ENCODE results near the gene TRMT6.
A peak's percentile ranks its signal among the peaks of the same experiment; 100 is the strongest.

Gene TRMT6

DNA sequence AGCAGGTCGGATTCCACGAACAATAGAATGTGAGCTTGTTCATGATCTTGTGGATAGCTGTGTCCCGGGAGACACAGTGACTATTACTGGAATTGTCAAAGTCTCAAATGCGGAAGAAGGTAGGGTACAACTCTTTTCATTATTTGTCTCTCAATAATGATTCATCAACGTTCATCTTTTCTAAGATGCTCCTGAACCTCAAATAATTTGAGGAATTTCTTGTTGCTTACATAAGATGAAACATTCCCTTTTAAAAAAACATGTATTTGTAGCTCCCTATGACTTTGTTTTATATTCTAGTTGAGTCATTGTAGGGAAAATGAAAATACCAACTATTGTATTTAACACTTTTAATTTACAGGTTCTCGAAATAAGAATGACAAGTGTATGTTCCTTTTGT is 17.1 kb upstream of the TRMT6 start:
- H3K36me3 ChIP-seq (ENCODE audit: control insufficient read depth, insufficient read depth, low read length), result peaks cover 67% of the 10 kb centered on the region
- H3K27ac ChIP-seq (ENCODE audit: low read depth, low read length, severe bottlenecking), result no peak overlapping the region
- WGBS, 2 experiments (ENCODE audit: insufficient coverage in 2 of 2), result 96 to 100% methylated on average over 3 to 4 of the region's 6 CpGs
- H3K4me1 ChIP-seq (ENCODE audit: control insufficient read depth, insufficient read depth, low read length, poor library complexity, severe bottlenecking), result no peaks in the 10 kb centered on the region
- H3K4me3 ChIP-seq (ENCODE audit: extremely low read depth, insufficient read depth, low read length, poor library complexity, severe bottlenecking), result no peak overlapping the region
- no peaks in the 10 kb centered on the region for H3K9me3 ChIP-seq (ENCODE audit: control insufficient read depth, low read length)

DNA sequence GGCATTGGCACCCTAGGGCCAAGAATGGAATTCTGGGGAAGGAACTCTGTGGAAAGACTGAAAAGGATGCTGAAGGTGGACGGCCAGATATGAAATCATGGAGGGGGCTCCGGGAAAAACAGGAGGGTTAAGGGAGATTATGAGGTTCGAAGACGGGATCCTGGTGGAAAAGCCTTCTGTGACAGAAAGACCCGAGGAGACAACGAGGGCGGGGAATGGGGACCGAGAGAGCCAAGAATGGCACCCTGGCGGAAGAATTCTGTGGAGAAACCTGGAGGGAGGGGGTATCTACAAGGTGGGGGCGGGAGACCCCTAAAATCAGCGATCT is 426 bp downstream of the TRMT6 start:
- Histone ChIP-seq H3K4me3 (ENCODE audit: extremely low read depth, insufficient read depth, low read length, poor library complexity, severe bottlenecking) (peak overlapping the region; percentile 78), H3K36me3 (ENCODE audit: control insufficient read depth, insufficient read depth, low read length) (peaks cover 59% of the 10 kb centered on the region), H3K9me3 (ENCODE audit: control insufficient read depth, low read length) (no peaks in the 10 kb centered on the region), H3K4me1 (ENCODE audit: control insufficient read depth, insufficient read depth, low read length, poor library complexity, severe bottlenecking) (no peaks in the 10 kb centered on the region), H3K27ac (ENCODE audit: low read depth, low read length, severe bottlenecking) (no peak overlapping the region)
- 0 to 1% methylated on average over 9 to 11 of the region's 11 CpGs for WGBS, 2 experiments (ENCODE audit: insufficient coverage in 2 of 2)

DNA sequence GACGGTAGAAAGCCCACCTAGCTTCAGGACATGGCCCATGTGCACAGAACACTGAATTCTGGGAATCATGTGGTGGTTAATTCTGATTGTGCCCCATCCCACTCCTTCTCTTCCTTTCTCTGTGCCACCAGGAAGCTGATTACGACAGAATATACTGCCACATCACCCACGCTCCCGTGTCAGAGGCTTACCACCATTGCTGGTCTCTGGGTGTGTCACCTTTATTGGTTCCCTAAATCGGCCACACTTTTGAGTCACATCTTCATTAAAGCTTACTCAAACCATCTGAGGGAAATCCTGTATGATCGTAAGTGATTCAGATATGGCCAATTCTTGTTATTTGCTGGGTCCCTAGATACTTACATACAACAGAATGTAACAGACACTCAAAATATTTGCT is 3.1 kb downstream of the TRMT6 start:
- H3K36me3 ChIP-seq (ENCODE audit: control insufficient read depth, insufficient read depth, low read length), result peaks cover 53% of the 10 kb centered on the region
- no peaks in the 10 kb centered on the region for H3K9me3 ChIP-seq (ENCODE audit: control insufficient read depth, low read length)
- no peak overlapping the region for H3K27ac ChIP-seq (ENCODE audit: low read depth, low read length, severe bottlenecking)
- no peak overlapping the region for H3K4me3 ChIP-seq (ENCODE audit: extremely low read depth, insufficient read depth, low read length, poor library complexity, severe bottlenecking)
- H3K4me1 ChIP-seq (ENCODE audit: control insufficient read depth, insufficient read depth, low read length, poor library complexity, severe bottlenecking), result no peaks in the 10 kb centered on the region
- 93% methylated on average over 3 to 4 of the region's 6 CpGs for WGBS, 2 experiments (ENCODE audit: insufficient coverage in 2 of 2)

DNA sequence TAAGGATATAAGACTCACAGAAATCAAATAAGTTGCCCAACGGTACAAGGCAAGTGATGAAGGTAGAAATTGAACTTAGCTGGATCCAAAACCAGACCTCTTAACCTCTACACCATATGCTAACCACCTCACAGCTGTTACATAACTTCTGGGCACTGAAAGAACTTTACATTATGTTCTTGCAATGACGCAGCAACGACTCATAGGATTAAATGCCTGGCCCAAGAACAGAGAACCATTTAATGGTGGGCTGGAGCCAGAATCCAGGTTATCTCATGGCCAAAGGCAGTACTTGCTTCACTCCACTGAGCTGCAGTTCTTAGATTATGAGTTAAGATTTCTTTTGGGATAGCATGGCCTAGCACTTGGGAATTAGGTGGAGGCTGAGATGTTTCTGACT is 4.4 kb downstream of the TRMT6 start:
- no peaks in the 10 kb centered on the region for H3K4me1 ChIP-seq (ENCODE audit: control insufficient read depth, insufficient read depth, low read length, poor library complexity, severe bottlenecking)
- no peak overlapping the region for H3K27ac ChIP-seq (ENCODE audit: low read depth, low read length, severe bottlenecking)
- 88 to 100% methylated on average over 2 of the region's 3 CpGs for WGBS, 2 experiments (ENCODE audit: insufficient coverage in 2 of 2)
- H3K36me3 ChIP-seq (ENCODE audit: control insufficient read depth, insufficient read depth, low read length), result peaks cover 61% of the 10 kb centered on the region
- H3K9me3 ChIP-seq (ENCODE audit: control insufficient read depth, low read length), result no peaks in the 10 kb centered on the region
- no peak overlapping the region for H3K4me3 ChIP-seq (ENCODE audit: extremely low read depth, insufficient read depth, low read length, poor library complexity, severe bottlenecking)

DNA sequence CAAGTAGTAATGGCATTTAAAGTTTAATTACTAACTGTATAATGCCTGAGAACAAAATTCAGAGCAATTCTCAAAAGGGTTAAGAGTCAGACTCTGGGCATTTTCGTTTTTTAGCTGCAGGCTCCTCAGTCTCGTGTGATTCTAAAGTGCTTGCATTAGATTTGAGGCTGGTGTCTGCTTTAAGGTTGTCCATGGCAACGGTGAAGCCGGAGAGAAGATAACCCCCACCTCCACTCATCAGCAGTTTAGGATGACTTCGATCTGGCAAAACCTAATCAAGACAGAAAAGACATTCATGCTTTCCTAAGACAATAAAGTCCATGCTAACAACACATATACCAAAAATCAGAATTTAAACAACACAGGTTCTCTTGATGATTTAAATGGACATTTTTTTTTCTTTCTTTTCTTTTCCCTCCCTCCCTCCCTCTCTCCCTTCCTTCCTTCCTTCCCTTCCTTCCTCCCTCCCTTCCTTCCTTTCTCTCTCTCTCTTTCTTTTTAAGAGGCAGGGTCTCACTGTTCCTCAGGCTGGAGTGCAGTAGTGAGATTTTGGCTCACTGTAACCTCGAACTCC is 11.8 kb downstream of the TRMT6 start:
- 90 to 93% methylated on average over 2 to 3 of the region's 6 CpGs for WGBS, 2 experiments (ENCODE audit: insufficient coverage in 2 of 2)
- Histone ChIP-seq H3K4me3 (ENCODE audit: extremely low read depth, insufficient read depth, low read length, poor library complexity, severe bottlenecking) (no peak overlapping the region), H3K4me1 (ENCODE audit: control insufficient read depth, insufficient read depth, low read length, poor library complexity, severe bottlenecking) (no peaks in the 10 kb centered on the region), H3K9me3 (ENCODE audit: control insufficient read depth, low read length) (no peaks in the 10 kb centered on the region), H3K27ac (ENCODE audit: low read depth, low read length, severe bottlenecking) (no peak overlapping the region), H3K36me3 (ENCODE audit: control insufficient read depth, insufficient read depth, low read length) (peaks cover 50% of the 10 kb centered on the region)

DNA sequence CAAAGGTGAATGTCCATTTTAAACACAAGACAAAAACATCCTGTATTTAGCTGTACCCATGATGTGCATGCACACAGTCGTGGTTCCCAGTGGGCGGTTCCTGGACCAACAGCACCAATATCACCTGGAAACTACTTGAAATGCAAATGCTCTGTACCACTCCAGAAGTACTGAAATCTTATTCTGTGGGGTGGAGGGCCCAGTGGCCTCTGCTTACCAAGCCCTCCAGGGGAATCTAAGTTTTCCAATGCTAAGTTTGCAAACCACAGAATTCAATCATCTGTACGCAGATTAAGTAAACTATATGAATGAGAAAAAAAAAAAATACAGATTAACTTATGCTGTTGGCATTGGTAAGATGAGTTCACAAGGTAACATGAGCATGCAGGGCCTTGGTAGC is 14.1 kb downstream of the TRMT6 start:
- H3K27ac ChIP-seq (ENCODE audit: low read depth, low read length, severe bottlenecking), result no peak overlapping the region
- H3K36me3 ChIP-seq (ENCODE audit: control insufficient read depth, insufficient read depth, low read length), result peaks cover 27% of the 10 kb centered on the region
- H3K4me3 ChIP-seq (ENCODE audit: extremely low read depth, insufficient read depth, low read length, poor library complexity, severe bottlenecking), result no peak overlapping the region
- no peaks in the 10 kb centered on the region for H3K4me1 ChIP-seq (ENCODE audit: control insufficient read depth, insufficient read depth, low read length, poor library complexity, severe bottlenecking)
- WGBS, 2 experiments (ENCODE audit: insufficient coverage in 2 of 2), result 77% methylated on average over 2 of the region's 3 CpGs; no CpG with 5 or more reads in 1 of the 2 experiments
- H3K9me3 ChIP-seq (ENCODE audit: control insufficient read depth, low read length), result no peaks in the 10 kb centered on the region

DNA sequence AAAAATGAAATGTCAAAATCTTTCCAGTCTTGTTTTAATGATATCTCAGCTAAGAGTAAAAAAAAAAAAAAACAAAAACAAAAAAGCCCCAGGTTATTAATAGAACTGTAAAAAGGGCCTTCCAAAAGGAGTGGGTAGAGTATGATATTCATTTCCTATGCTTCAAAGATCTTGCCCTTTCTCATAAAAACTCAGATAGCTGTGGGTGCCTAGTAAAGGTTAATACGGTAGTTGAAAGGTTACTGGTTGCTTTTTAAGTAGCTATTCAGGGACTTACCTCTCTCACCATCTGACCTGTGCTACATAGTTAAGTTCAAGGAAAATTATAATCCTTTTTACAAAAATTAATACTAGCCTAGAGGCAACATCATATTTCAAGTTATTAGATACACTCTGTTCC is 14.9 kb downstream of the TRMT6 start:
- no peak overlapping the region for H3K4me3 ChIP-seq (ENCODE audit: extremely low read depth, insufficient read depth, low read length, poor library complexity, severe bottlenecking)
- no peaks in the 10 kb centered on the region for H3K9me3 ChIP-seq (ENCODE audit: control insufficient read depth, low read length)
- H3K36me3 ChIP-seq (ENCODE audit: control insufficient read depth, insufficient read depth, low read length), result peaks cover 18% of the 10 kb centered on the region
- no peak overlapping the region for H3K27ac ChIP-seq (ENCODE audit: low read depth, low read length, severe bottlenecking)
- H3K4me1 ChIP-seq (ENCODE audit: control insufficient read depth, insufficient read depth, low read length, poor library complexity, severe bottlenecking), result no peaks in the 10 kb centered on the region
- no CpG with 5 or more reads among the region's 1 CpG for WGBS, 2 experiments (ENCODE audit: insufficient coverage in 2 of 2)

DNA sequence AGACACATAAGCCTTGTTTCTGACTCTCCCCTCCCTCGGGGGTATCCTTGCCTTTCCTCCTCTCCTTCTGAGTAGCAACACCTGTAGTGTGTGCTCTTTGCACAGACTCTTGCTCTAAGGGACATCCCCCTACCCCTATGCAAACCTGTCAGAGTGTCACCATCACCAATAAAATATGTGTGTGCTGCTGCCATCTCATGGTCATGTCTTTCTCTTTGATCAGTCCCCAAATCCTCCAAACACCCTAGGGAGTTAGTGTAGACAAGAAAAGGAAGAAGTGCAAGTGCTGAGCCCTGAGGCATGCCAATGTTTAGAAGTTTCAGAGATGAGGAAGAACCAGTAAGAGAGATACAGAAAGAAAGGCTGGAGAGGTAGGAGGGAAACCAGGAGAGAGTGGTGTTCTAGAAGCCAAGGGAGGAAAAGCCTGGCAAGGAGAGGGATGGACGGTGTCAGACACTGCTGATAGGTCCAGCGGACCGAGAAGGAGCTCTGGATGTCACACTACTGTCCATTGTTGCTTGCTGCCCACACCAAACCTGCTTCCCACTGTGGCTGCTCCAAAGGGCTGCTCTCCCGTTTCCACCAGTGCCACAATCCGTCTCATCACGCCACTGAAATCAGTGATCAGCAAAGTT is 16.4 kb downstream of the TRMT6 start:
- Histone ChIP-seq H3K36me3 (ENCODE audit: control insufficient read depth, insufficient read depth, low read length) (peaks cover 7% of the 10 kb centered on the region), H3K9me3 (ENCODE audit: control insufficient read depth, low read length) (no peaks in the 10 kb centered on the region), H3K4me1 (ENCODE audit: control insufficient read depth, insufficient read depth, low read length, poor library complexity, severe bottlenecking) (no peaks in the 10 kb centered on the region), H3K27ac (ENCODE audit: low read depth, low read length, severe bottlenecking) (no peak overlapping the region), H3K4me3 (ENCODE audit: extremely low read depth, insufficient read depth, low read length, poor library complexity, severe bottlenecking) (no peak overlapping the region)
- 81 to 86% methylated on average over 7 of the region's 7 CpGs for WGBS, 2 experiments (ENCODE audit: insufficient coverage in 2 of 2)

DNA sequence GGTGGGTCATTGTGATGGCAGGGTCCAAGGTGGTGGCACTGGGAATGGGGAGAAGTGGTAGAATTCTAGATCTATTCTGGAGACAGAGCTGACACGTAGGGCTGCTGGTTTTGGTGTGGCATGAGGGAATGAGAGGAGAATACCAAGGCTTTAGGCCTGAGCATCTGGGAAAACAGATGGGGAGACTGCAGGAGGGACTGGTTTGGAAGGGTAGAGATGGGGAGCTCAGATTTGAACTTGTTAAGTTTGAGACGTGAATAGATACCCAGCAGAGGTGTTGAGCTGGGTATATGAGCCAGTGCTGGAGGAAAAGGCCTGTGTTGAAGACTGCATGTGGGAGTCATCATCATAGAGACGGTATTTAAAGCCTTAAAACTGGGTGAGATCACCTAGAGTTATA is 17.5 kb downstream of the TRMT6 start:
- Histone ChIP-seq H3K36me3 (ENCODE audit: control insufficient read depth, insufficient read depth, low read length) (no peaks in the 10 kb centered on the region), H3K9me3 (ENCODE audit: control insufficient read depth, low read length) (no peaks in the 10 kb centered on the region), H3K4me1 (ENCODE audit: control insufficient read depth, insufficient read depth, low read length, poor library complexity, severe bottlenecking) (no peaks in the 10 kb centered on the region), H3K4me3 (ENCODE audit: extremely low read depth, insufficient read depth, low read length, poor library complexity, severe bottlenecking) (no peak overlapping the region), H3K27ac (ENCODE audit: low read depth, low read length, severe bottlenecking) (no peak overlapping the region)
- 87 to 96% methylated on average over 2 to 3 of the region's 3 CpGs for WGBS, 2 experiments (ENCODE audit: insufficient coverage in 2 of 2)

DNA sequence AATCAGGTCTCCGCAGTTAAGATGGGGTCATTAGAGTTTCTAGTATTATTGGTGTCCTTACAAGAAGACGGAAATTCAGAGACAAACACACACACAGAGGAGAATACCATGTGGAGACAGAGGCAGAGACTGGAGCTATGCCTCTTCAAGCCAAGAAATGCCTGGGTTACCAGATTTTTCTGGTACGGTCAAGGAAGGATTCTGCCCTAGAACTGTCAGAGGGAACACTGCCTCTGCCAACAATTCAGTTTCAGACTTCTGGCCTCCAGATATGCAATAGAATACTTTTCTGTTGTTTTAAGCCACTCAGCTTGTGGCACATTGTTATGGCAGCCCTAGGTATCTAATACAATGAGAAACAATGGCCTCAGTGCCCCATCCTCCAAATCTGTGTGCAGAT is 18.9 kb downstream of the TRMT6 start:
- Histone ChIP-seq H3K36me3 (ENCODE audit: control insufficient read depth, insufficient read depth, low read length) (no peaks in the 10 kb centered on the region), H3K27ac (ENCODE audit: low read depth, low read length, severe bottlenecking) (no peak overlapping the region), H3K4me3 (ENCODE audit: extremely low read depth, insufficient read depth, low read length, poor library complexity, severe bottlenecking) (no peak overlapping the region), H3K4me1 (ENCODE audit: control insufficient read depth, insufficient read depth, low read length, poor library complexity, severe bottlenecking) (no peaks in the 10 kb centered on the region), H3K9me3 (ENCODE audit: control insufficient read depth, low read length) (no peaks in the 10 kb centered on the region)
- WGBS, 2 experiments (ENCODE audit: insufficient coverage in 2 of 2), result 92 to 100% methylated on average over 2 of the region's 3 CpGs

DNA sequence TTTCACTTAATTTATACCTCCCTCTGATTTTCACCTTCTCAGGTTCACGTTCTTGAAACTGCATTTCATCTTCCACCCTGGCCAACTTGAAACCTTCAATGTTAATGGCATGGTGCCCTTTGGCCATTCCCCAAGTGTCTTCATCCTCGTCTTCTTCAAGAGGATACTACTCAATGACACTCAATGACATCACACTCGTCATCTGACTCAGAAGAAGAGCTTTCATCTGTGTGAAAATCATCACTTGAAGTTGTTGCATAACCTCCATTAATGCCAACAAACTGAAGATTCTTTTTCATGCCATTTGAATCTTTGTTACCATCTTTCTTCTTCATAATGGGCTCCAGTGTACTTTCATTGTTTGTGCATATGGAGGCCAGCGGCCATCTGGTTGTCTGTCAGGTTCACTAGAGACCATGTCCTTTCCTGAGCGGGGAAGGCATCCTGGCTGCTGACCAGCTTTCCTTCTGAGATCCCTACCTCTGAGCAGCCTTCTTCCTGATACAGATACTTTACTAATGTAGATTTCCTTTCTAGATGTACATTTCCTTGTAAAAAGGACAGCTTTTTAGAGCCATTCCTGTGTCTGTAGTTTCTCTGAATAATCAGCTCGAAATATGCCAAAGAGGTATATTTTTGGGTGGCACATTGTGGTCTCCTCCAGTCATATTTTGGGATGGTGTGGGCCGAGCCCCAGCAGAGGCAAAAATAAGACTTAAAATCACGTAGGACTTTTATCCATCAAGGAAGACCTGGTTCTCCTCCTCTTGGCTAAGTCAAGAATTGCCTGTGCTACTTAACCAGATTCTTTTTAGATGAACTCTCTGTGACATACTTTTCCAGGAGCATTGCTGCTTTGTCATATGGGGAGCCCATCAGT is 21.3 kb downstream of the TRMT6 start:
- Histone ChIP-seq H3K4me3 (ENCODE audit: extremely low read depth, insufficient read depth, low read length, poor library complexity, severe bottlenecking) (no peak overlapping the region), H3K4me1 (ENCODE audit: control insufficient read depth, insufficient read depth, low read length, poor library complexity, severe bottlenecking) (no peaks in the 10 kb centered on the region), H3K9me3 (ENCODE audit: control insufficient read depth, low read length) (no peaks in the 10 kb centered on the region), H3K36me3 (ENCODE audit: control insufficient read depth, insufficient read depth, low read length) (no peaks in the 10 kb centered on the region), H3K27ac (ENCODE audit: low read depth, low read length, severe bottlenecking) (no peak overlapping the region)
- WGBS, 2 experiments (ENCODE audit: insufficient coverage in 2 of 2), result 89 to 90% methylated on average over 7 of the region's 8 CpGs
